ENCODE data around the gene RALGPS2.

RALGPS2 gene

GRCh38 chr1:178724728-178725465 is at the start of gene RALGPS2:
TSS of gene RALGPS2 (plus strand) at chr1:178725244. CDS start at chr1:178776765, 51,521 bp downstream.
- DNase-seq (peak; percentile 70), ATAC-seq (peak; percentile 75)

GRCh38 chr1:178679237-178679636 is 45.8 kb upstream of the RALGPS2 start:
- no peak for ATAC-seq

GRCh38 chr1:178682429-178682828 is 42.6 kb upstream of the RALGPS2 start:
- ATAC-seq, result no peak

More at GRCh38 chr1:178679237-178679636, 45.8 kb upstream of the RALGPS2 start:
- no peak for DNase-seq

GRCh38 chr1:178682886-178683285 is 42.2 kb upstream of the RALGPS2 start:
- ATAC-seq (no peak), DNase-seq (no peak)

More at GRCh38 chr1:178682429-178682828, 42.6 kb upstream of the RALGPS2 start:
- DNase-seq, result no peak

- DNase-seq (no peak), ATAC-seq (no peak)
These were observed 41.8 kb upstream of the RALGPS2 start for GRCh38 chr1:178683291-178683690.

- DNase-seq (no peak), ATAC-seq (no peak)
These were observed 40.9 kb upstream of the RALGPS2 start for GRCh38 chr1:178684111-178684510.

GRCh38 chr1:178684542-178685000 is 40.5 kb upstream of the RALGPS2 start:
- DNase-seq (no peak), ATAC-seq (no peak)

GRCh38 chr1:178686407-178686806 is 38.6 kb upstream of the RALGPS2 start:
- no peak for DNase-seq
- ATAC-seq, result no peak

GRCh38 chr1:178688244-178688643 is 36.8 kb upstream of the RALGPS2 start:
- ATAC-seq, result no peak
- no peak for DNase-seq

GRCh38 chr1:178689769-178690168 is 35.3 kb upstream of the RALGPS2 start:
- ATAC-seq, result no peak

GRCh38 chr1:178690496-178690895 is 34.5 kb upstream of the RALGPS2 start:
- no peak for DNase-seq
- no peak for ATAC-seq

More at GRCh38 chr1:178689769-178690168, 35.3 kb upstream of the RALGPS2 start:
- DNase-seq, result no peak

- DNase-seq (no peak), ATAC-seq (no peak)
These were observed 32.3 kb upstream of the RALGPS2 start for GRCh38 chr1:178692564-178693327.

- ATAC-seq, result no peak
- DNase-seq, result no peak
These were observed 31.7 kb upstream of the RALGPS2 start for GRCh38 chr1:178693366-178693765.

- ATAC-seq, result no peak
- DNase-seq, result no peak
These were observed 30.0 kb upstream of the RALGPS2 start for GRCh38 chr1:178694923-178695525.

- ATAC-seq (no peak), DNase-seq (no peak)
These were observed 22.9 kb upstream of the RALGPS2 start for GRCh38 chr1:178702146-178702545.

GRCh38 chr1:178704833-178705232 is 20.2 kb upstream of the RALGPS2 start:
- no peak for DNase-seq
- ATAC-seq, result no peak

GRCh38 chr1:178706432-178706831 is 18.6 kb upstream of the RALGPS2 start:
- no peak for DNase-seq
- ATAC-seq, result no peak

GRCh38 chr1:178713259-178713658 is 11.8 kb upstream of the RALGPS2 start:
- DNase-seq (no peak), ATAC-seq (no peak)

- ATAC-seq, result no peak
- DNase-seq, result no peak
These were observed 10.6 kb upstream of the RALGPS2 start for GRCh38 chr1:178714453-178714852.

GRCh38 chr1:178716111-178716510 is 8.9 kb upstream of the RALGPS2 start:
- DNase-seq, result no peak

GRCh38 chr1:178718520-178718919 is 6.5 kb upstream of the RALGPS2 start:
- no peak for ATAC-seq

More at GRCh38 chr1:178716111-178716510, 8.9 kb upstream of the RALGPS2 start:
- no peak for ATAC-seq

GRCh38 chr1:178723546-178723945 is 1.5 kb upstream of the RALGPS2 start:
- DNase-seq, result no peak
- ATAC-seq, result no peak

More at GRCh38 chr1:178718520-178718919, 6.5 kb upstream of the RALGPS2 start:
- DNase-seq, result no peak

- ATAC-seq (no peak), DNase-seq (no peak)
These were observed 692 bp upstream of the RALGPS2 start for GRCh38 chr1:178724376-178724727.

Measured in stimulated activated naive CD8-positive, alpha-beta T cell treated with anti-CD3 and anti-CD28 coated beads, Interleukin-15, Interleukin-2, amounts not matched to agents 100 U/mL and 50 U/mL, for 24 hours (primary cell).